ENCODE measurements around the gene CFAP221.

Gene CFAP221

DNA sequence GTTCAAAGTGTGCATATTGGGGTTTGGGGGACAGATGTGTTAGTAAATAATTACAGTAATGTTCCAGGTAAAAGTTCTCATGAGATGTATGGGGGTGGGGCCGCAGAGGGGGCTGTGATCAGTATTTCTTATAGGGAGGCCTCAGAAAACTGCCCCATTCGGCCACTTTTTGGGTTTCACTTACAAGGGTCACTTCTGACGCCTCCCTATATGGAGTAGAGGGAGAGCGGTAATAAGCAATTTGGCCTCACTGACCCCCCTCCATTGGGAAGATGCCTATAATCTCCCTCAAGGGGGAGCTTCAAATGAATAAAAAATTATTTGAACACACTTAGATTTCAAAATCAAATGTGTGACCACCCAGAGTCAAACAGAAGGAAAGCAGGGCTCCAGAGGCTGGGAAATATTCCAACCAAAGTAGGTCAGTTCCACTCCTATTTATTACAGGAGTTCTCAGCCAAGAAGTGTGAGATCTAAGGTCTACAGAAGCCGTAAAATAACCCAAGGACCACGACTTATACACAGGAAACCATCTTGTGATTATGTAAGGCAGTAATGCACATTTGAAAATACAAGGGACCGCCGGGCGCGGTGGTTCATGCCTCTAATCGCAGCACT is 22.7 kb upstream of the CFAP221 start:
- H2BK120ac ChIP-seq (ENCODE audit: low read depth, low read length) = no peak overlapping the region
- no peak overlapping the region for H2BK15ac ChIP-seq (ENCODE audit: low read depth, poor library complexity, severe bottlenecking)
- no peak overlapping the region for H3K4me2 ChIP-seq (ENCODE audit: low read length, poor library complexity, severe bottlenecking)
- no peaks in the 10 kb centered on the region for H3K9me3 ChIP-seq (ENCODE audit: control insufficient read depth, low read length)
- WGBS = 88% methylated on average over 9 of the region's 11 CpGs
- peaks cover 51 to 61% of the 10 kb centered on the region in 2 experiments for H3K27me3 ChIP-seq (ENCODE audit: control insufficient read depth in 1 of 2, insufficient read depth in 1 of 2, low read length in 2 of 2)
- H2BK12ac ChIP-seq (ENCODE audit: low read length in 2 of 2) = no peak overlapping the region
- no peak overlapping the region for H2AK5ac ChIP-seq (ENCODE audit: low read length, severe bottlenecking)
- no peaks in the 10 kb centered on the region for H3K79me1 ChIP-seq (replicated peaks; ENCODE audit: low read length, poor library complexity, severe bottlenecking)
- H3K9ac ChIP-seq (ENCODE audit: low read length) = no peak overlapping the region
- H3K14ac ChIP-seq (ENCODE audit: low read length in 2 of 2) = no peak overlapping the region
- no peak overlapping the region for H2BK5ac ChIP-seq (ENCODE audit: low read depth, low read length, poor library complexity, severe bottlenecking)
- no peak overlapping the region for H4K8ac ChIP-seq (ENCODE audit: low read length)
- DNase-seq = no peak
- no peak overlapping the region for H4K91ac ChIP-seq (ENCODE audit: low read length)
- H3K36me3 ChIP-seq (ENCODE audit: control insufficient read depth in 1 of 2, insufficient read depth in 2 of 2, low read depth in 1 of 2, low read length in 2 of 2) = no peaks in the 10 kb centered on the region
- H3K18ac ChIP-seq (ENCODE audit: low read depth in 1 of 2, low read length in 2 of 2) = no peak overlapping the region
- no peak overlapping the region for H3K27ac ChIP-seq (ENCODE audit: low read length, poor library complexity, severe bottlenecking)
- no peak overlapping the region for H2AFZ ChIP-seq (ENCODE audit: low read depth, low read length)
- no peak overlapping the region for H3K4me3 ChIP-seq (ENCODE audit: insufficient read depth in 1 of 2, low read depth in 1 of 2, low read length in 2 of 2)
- peaks cover 12% of the 10 kb centered on the region for H3K4me1 ChIP-seq (ENCODE audit: control insufficient read depth, insufficient read depth, low read depth, low read length)
- no peak overlapping the region for H3K4ac ChIP-seq (ENCODE audit: low read depth in 1 of 2, low read length in 2 of 2)
- H3K23ac ChIP-seq (ENCODE audit: low read length in 2 of 2) = no peak overlapping the region

DNA sequence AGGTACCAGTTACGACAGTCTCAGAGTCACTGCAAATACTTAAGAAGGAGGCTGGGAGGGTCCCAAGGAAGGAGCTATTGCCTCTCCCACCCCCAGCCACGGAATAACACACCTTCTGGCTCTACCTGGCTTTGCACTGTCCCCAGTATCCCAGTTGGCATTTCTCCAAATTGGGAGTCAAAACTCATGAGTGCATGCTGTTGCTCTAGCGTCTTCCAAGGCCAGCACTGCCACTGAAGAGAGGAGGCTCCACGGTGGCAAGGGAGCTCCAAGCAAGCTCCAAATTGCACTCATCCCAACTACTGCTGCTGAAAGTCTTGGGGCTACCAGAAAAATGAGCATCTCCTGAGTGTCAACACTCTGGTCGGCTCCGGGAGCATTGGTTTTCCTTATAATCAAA is 21.6 kb upstream of the CFAP221 start:
- Histone ChIP-seq H3K4me3 (ENCODE audit: insufficient read depth in 1 of 2, low read depth in 1 of 2, low read length in 2 of 2) (no peak overlapping the region), H3K36me3 (ENCODE audit: control insufficient read depth in 1 of 2, insufficient read depth in 2 of 2, low read depth in 1 of 2, low read length in 2 of 2) (no peaks in the 10 kb centered on the region)

DNA sequence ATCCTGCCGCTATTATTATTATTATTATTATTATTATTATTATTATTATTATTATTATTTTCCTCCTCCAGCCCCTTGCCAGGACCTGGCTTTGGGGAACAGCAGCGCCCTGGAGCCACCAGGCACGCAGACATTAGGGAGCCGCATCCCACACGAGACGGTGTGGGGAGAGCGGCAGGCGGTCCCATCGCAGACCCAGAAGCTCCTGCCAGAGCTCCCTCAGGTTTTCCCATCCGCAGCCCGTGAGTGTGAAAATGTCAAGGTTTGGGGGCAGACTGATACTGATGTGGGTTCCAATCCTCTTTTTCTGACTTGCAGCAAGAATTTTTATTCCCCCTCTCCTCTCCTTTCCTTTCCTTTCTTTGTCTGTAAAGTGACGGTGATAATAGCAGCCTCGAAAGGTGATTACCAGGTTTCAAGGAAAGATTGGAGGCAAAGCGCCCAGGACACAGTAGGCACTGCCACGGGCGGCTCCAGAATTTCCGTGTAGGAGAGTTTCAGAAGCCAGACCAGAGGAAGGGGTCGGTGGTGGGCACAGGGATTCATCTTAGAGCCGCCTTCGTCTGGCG is 20.8 kb upstream of the CFAP221 start:
- WGBS = 19% methylated on average over 15 of the region's 21 CpGs
- Histone ChIP-seq H2AK5ac (ENCODE audit: low read length, severe bottlenecking) (no peak overlapping the region), H3K27ac (ENCODE audit: low read length, poor library complexity, severe bottlenecking) (no peak overlapping the region), H3K4ac (ENCODE audit: low read depth in 1 of 2, low read length in 2 of 2) (no peak overlapping the region), H2AFZ (ENCODE audit: low read depth, low read length) (no peak overlapping the region), H3K27me3 (ENCODE audit: control insufficient read depth in 1 of 2, insufficient read depth in 1 of 2, low read length in 2 of 2) (peaks cover 66 to 71% of the 10 kb centered on the region in 2 experiments), H3K18ac (ENCODE audit: low read depth in 1 of 2, low read length in 2 of 2) (no peak overlapping the region), H3K4me3 (ENCODE audit: insufficient read depth in 1 of 2, low read depth in 1 of 2, low read length in 2 of 2) (no peak overlapping the region), H2BK120ac (ENCODE audit: low read depth, low read length) (no peak overlapping the region), H3K9me3 (ENCODE audit: control insufficient read depth, low read length) (no peaks in the 10 kb centered on the region), H2BK15ac (ENCODE audit: low read depth, poor library complexity, severe bottlenecking) (no peak overlapping the region), H3K36me3 (ENCODE audit: control insufficient read depth in 1 of 2, insufficient read depth in 2 of 2, low read depth in 1 of 2, low read length in 2 of 2) (no peaks in the 10 kb centered on the region), H3K4me2 (ENCODE audit: low read length, poor library complexity, severe bottlenecking) (peak overlapping the region; percentile 75), H2BK5ac (ENCODE audit: low read depth, low read length, poor library complexity, severe bottlenecking) (no peak overlapping the region), H3K14ac (ENCODE audit: low read length in 2 of 2) (no peak overlapping the region), H3K79me1 (replicated peaks; ENCODE audit: low read length, poor library complexity, severe bottlenecking) (no peaks in the 10 kb centered on the region), H2BK12ac (ENCODE audit: low read length in 2 of 2) (no peak overlapping the region), H3K9ac (ENCODE audit: low read length) (no peak overlapping the region), H4K91ac (ENCODE audit: low read length) (no peak overlapping the region), H4K8ac (ENCODE audit: low read length) (no peak overlapping the region), H3K4me1 (ENCODE audit: control insufficient read depth, insufficient read depth, low read depth, low read length) (peaks cover 12% of the 10 kb centered on the region), H3K23ac (ENCODE audit: low read length in 2 of 2) (no peak overlapping the region)
- DNase-seq = no peak

More for the DNA sequence above, 21.6 kb upstream of the CFAP221 start:
- H3K4ac ChIP-seq (ENCODE audit: low read depth in 1 of 2, low read length in 2 of 2) = no peak overlapping the region
- H3K14ac ChIP-seq (ENCODE audit: low read length in 2 of 2) = no peak overlapping the region
- no peak overlapping the region for H2BK12ac ChIP-seq (ENCODE audit: low read length in 2 of 2)
- no peak overlapping the region for H3K18ac ChIP-seq (ENCODE audit: low read depth in 1 of 2, low read length in 2 of 2)
- H3K9me3 ChIP-seq (ENCODE audit: control insufficient read depth, low read length) = no peaks in the 10 kb centered on the region
- no peak overlapping the region for H4K91ac ChIP-seq (ENCODE audit: low read length)
- H3K9ac ChIP-seq (ENCODE audit: low read length) = no peak overlapping the region
- peaks cover 62 to 70% of the 10 kb centered on the region in 2 experiments for H3K27me3 ChIP-seq (ENCODE audit: control insufficient read depth in 1 of 2, insufficient read depth in 1 of 2, low read length in 2 of 2)
- no peak overlapping the region for H2BK5ac ChIP-seq (ENCODE audit: low read depth, low read length, poor library complexity, severe bottlenecking)
- H2BK120ac ChIP-seq (ENCODE audit: low read depth, low read length) = no peak overlapping the region
- H3K79me1 ChIP-seq (replicated peaks; ENCODE audit: low read length, poor library complexity, severe bottlenecking) = no peaks in the 10 kb centered on the region
- H3K4me1 ChIP-seq (ENCODE audit: control insufficient read depth, insufficient read depth, low read depth, low read length) = peaks cover 12% of the 10 kb centered on the region
- no peak overlapping the region for H2AFZ ChIP-seq (ENCODE audit: low read depth, low read length)
- H3K27ac ChIP-seq (ENCODE audit: low read length, poor library complexity, severe bottlenecking) = no peak overlapping the region
- H3K23ac ChIP-seq (ENCODE audit: low read length in 2 of 2) = no peak overlapping the region
- H4K8ac ChIP-seq (ENCODE audit: low read length) = no peak overlapping the region
- H2BK15ac ChIP-seq (ENCODE audit: low read depth, poor library complexity, severe bottlenecking) = no peak overlapping the region
- no peak overlapping the region for H2AK5ac ChIP-seq (ENCODE audit: low read length, severe bottlenecking)
- 46% methylated on average over 6 of the region's 6 CpGs for WGBS
- DNase-seq = no peak
- H3K4me2 ChIP-seq (ENCODE audit: low read length, poor library complexity, severe bottlenecking) = no peak overlapping the region

DNA sequence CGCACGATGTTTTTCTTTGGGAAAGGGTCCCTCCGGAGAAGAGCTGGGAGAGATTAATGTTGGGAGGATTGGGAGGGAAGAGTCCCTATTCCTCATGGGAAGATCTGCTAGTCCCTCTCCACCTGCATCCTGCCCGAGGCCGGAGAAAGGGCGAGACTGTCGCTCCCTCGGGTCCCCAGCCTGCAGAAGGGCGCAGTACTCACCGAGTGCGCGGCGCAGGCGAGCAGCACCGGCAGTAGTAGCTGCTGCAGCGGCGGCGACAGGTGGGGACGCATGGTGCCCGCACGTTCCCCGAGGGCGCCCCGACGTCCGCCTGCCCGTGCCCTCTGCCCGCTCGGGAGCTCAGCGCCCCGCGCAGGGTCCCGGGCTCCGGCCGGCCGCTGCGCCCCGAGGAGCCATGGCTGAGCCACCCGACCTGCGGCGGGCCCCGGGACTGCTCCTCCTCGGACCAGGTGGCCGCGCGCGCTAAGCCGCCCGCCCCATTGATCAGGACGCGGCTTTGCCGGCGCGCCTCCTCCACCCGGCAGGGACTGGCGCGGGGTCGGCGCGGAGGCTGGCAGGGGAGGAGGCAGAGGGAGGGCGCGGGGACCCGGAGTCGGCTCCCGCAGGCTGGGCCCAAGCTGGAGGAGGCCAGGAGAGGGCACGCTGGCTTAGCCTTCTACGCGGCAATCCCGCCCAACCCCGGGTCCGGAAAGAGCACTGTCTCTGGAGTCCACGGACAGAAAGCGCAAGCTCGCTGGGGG is 20.1 kb upstream of the CFAP221 start, which contains the start of gene SCTR:
TSS of gene SCTR (minus strand) at position 532 of the 743 bp plus-strand sequence. CDS start at position 275, 257 bp downstream.
- no peaks in the 10 kb centered on the region for H3K79me1 ChIP-seq (replicated peaks; ENCODE audit: low read length, poor library complexity, severe bottlenecking)
- H3K27ac ChIP-seq (ENCODE audit: low read length, poor library complexity, severe bottlenecking) = no peak within 1 kb of the TSS
- H3K9me3 ChIP-seq (ENCODE audit: control insufficient read depth, low read length) = no peaks in the 10 kb centered on the region
- H2BK15ac ChIP-seq (ENCODE audit: low read depth, poor library complexity, severe bottlenecking) = no peak within 1 kb of the TSS
- H3K23ac ChIP-seq (ENCODE audit: low read length in 2 of 2) = no peak within 1 kb of the TSS
- peaks cover 12% of the 10 kb centered on the region for H3K4me1 ChIP-seq (ENCODE audit: control insufficient read depth, insufficient read depth, low read depth, low read length)
- no peak within 1 kb of the TSS for H2BK12ac ChIP-seq (ENCODE audit: low read length in 2 of 2)
- H3K4me3 ChIP-seq (ENCODE audit: insufficient read depth in 1 of 2, low read depth in 1 of 2, low read length in 2 of 2) = peak within 1 kb of the TSS in 1 of 2 experiments; percentile 24
- DNase-seq = no peak
- H3K27me3 ChIP-seq (ENCODE audit: control insufficient read depth in 1 of 2, insufficient read depth in 1 of 2, low read length in 2 of 2) = peaks cover 64 to 75% of the 10 kb centered on the region in 2 experiments
- no peak within 1 kb of the TSS for H3K4ac ChIP-seq (ENCODE audit: low read depth in 1 of 2, low read length in 2 of 2)
- peak within 1 kb of the TSS in 1 of 2 experiments; percentile 36 for H3K14ac ChIP-seq (ENCODE audit: low read length in 2 of 2)
- no peak within 1 kb of the TSS for H2AK5ac ChIP-seq (ENCODE audit: low read length, severe bottlenecking)
- no peak within 1 kb of the TSS for H3K9ac ChIP-seq (ENCODE audit: low read length)
- H3K36me3 ChIP-seq (ENCODE audit: control insufficient read depth in 1 of 2, insufficient read depth in 2 of 2, low read depth in 1 of 2, low read length in 2 of 2) = no peaks in the 10 kb centered on the region
- WGBS = 11% methylated on average over 65 of the region's 74 CpGs
- H3K4me2 ChIP-seq (ENCODE audit: low read length, poor library complexity, severe bottlenecking) = peak within 1 kb of the TSS; percentile 75
- H3K18ac ChIP-seq (ENCODE audit: low read depth in 1 of 2, low read length in 2 of 2) = no peak within 1 kb of the TSS
- no peak within 1 kb of the TSS for H2BK120ac ChIP-seq (ENCODE audit: low read depth, low read length)
- no peak within 1 kb of the TSS for H2BK5ac ChIP-seq (ENCODE audit: low read depth, low read length, poor library complexity, severe bottlenecking)
- no peak within 1 kb of the TSS for H4K8ac ChIP-seq (ENCODE audit: low read length)
- no peak within 1 kb of the TSS for H4K91ac ChIP-seq (ENCODE audit: low read length)
- H2AFZ ChIP-seq (ENCODE audit: low read depth, low read length) = no peak within 1 kb of the TSS
